K562 (cell line): Measurements from ENCODE around the gene TPMT. TPM values are rescaled to one million over a fixed set of nuclear protein-coding genes. Genes with fewer than 3 reads are reported as not detected.

ENCODE experiments used
- ATAC-seq: fragments of 200-7000 bp; cut with Tn5 transposase; 3 replicates; pipeline ENCODE4 v1.9.1; 2020; ENCODE audit warnings: moderate library complexity
- BruUV-seq: library from RNA; stranded (reverse); fragments of 400-500 nt; replicated peaks from 2 replicates; lab custom pipeline; 2021; lab: Mats Ljungman, UMichigan
- CTCF ChIA-PET: fragments of 300-600 bp; formaldehyde crosslinking; extraction: SDS; loops from one replicate; lab custom pipeline; 2021; ENCODE audit warnings: low intra/inter-chr PET ratio; lab: Yijun Ruan, JAX
- POLR2A ChIA-PET: fragments of 300-600, 350-650 bp; sonication (Branson Sonifier 250); formaldehyde crosslinking; extraction: SDS; loops from one replicate; lab custom pipeline; 2021; ENCODE audit warnings: antibody characterized with exemption, inconsistent platforms; lab: Yijun Ruan, JAX
- DNase-seq, 4 experiments: peaks; one replicate each; pipeline versions ENCODE4 v3.0.0 to v3.0.0-alpha.2; 2011 to 2018; ENCODE audit warnings: low spot score in 3 of 4, mixed read lengths in 3 of 4; ENCODE audit errors: extremely low read depth in 1 of 4
- FAIRE-seq: peaks from 2 replicates; lab custom pipeline; 2011; peaks lifted over from hg19 to GRCh38; lab: Jason Lieb, UNC
- H2AFZ ChIP-seq: 2 replicates; pipeline ENCODE4 v1.6.0; 2011; ENCODE audit warnings: low read depth, low read length, control low read depth, inconsistent platforms
- H3K27ac ChIP-seq: fragments of 200-600 bp; 3 replicates; pipeline ENCODE4 v1.8.0; 2011; ENCODE audit warnings: low read depth, mild to moderate bottlenecking, control low read depth, inconsistent platforms, low read length, moderate library complexity, mixed read lengths; ENCODE audit errors: extremely low read depth
- H3K27me3 ChIP-seq, 2 experiments: fragments of 300-600 bp in 1 of 2; 2 replicates in 1 of 2; 3 replicates in 1 of 2; pipeline versions ENCODE4 v1.6.0 to v1.8.0; 2011; ENCODE audit warnings: inconsistent platforms in 2 of 2, low read length in 2 of 2, mild to moderate bottlenecking in 1 of 2, mixed read lengths in 1 of 2, moderate library complexity in 1 of 2; ENCODE audit not compliant: control insufficient read depth in 2 of 2, insufficient read depth in 2 of 2
- H3K36me3 ChIP-seq: fragments of 300-600 bp; 3 replicates; pipeline ENCODE4 v1.8.0; 2011; ENCODE audit warnings: mild to moderate bottlenecking, low read length, inconsistent platforms; ENCODE audit not compliant: control insufficient read depth, insufficient read depth
- H3K4me1 ChIP-seq, 2 experiments: fragments of 200-600 bp in 1 of 2; replicated peaks in 1 of 2; 2 replicates in 1 of 2; 3 replicates in 1 of 2; pipeline versions ENCODE4 v1.5.1 to v1.8.0; 2011; ENCODE audit warnings: inconsistent platforms in 2 of 2, low read length in 2 of 2, mild to moderate bottlenecking in 1 of 2, mixed read lengths in 1 of 2, moderate library complexity in 1 of 2; ENCODE audit not compliant: control insufficient read depth in 2 of 2, insufficient read depth in 2 of 2
- H3K4me2 ChIP-seq: 2 replicates; pipeline ENCODE4 v1.6.1; 2011; ENCODE audit warnings: low read length, control low read depth, inconsistent platforms, mixed read lengths; ENCODE audit not compliant: insufficient read depth
- H3K4me3 ChIP-seq: fragments of 200-600 bp; sonication (generic), shearing (Covaris generic); 2 replicates; pipeline ENCODE4 v1.5.1; 2016; ENCODE audit warnings: control low read depth, inconsistent platforms
- H3K79me2 ChIP-seq: fragments of 200-600 bp; 3 replicates; pipeline ENCODE4 v1.8.0; 2011; ENCODE audit warnings: low read length, inconsistent platforms; ENCODE audit not compliant: control insufficient read depth, insufficient read depth
- H3K9ac ChIP-seq, 2 experiments: 2 replicates each; pipeline versions ENCODE4 v1.6.0 to v1.6.1; 2011; ENCODE audit warnings: low read depth in 2 of 2, low read length in 2 of 2, control low read depth in 1 of 2, inconsistent platforms in 1 of 2, mild to moderate bottlenecking in 1 of 2, mixed read lengths in 1 of 2; ENCODE audit not compliant: insufficient read depth in 1 of 2
- H3K9me1 ChIP-seq: one replicate; pipeline ENCODE4 v1.6.0; 2011; ENCODE audit warnings: inconsistent platforms, mild to moderate bottlenecking, low read length, moderate library complexity; ENCODE audit not compliant: control insufficient read depth, insufficient read depth
- H3K9me3 ChIP-seq: replicated peaks from 2 replicates; pipeline ENCODE4 v1.5.1; 2011; ENCODE audit warnings: low read depth, low read length, inconsistent platforms; ENCODE audit not compliant: control insufficient read depth, insufficient read depth
- H4K20me1 ChIP-seq: replicated peaks from 2 replicates; pipeline ENCODE4 v1.6.1; 2011; ENCODE audit warnings: low read length, inconsistent platforms, mixed read lengths; ENCODE audit not compliant: control insufficient read depth, insufficient read depth
- CHD1 ChIP-seq: fragments of 200-600 bp; sonication (generic); IDR thresholded peaks from one replicate; pipeline ENCODE4 v1.6.1; 2012; ENCODE audit warnings: mild to moderate bottlenecking, moderate library complexity, low read length, inconsistent platforms
- CREBBP ChIP-seq: IDR thresholded peaks from one replicate; pipeline ENCODE4 v1.6.1; 2012; ENCODE audit warnings: low read depth, mild to moderate bottlenecking, control low read depth, inconsistent platforms, low read length
- CTBP1 ChIP-seq: fragments of 450-650 bp; IDR thresholded peaks from 2 replicates; pipeline ENCODE4 v1.6.1; 2016; ENCODE audit warnings: borderline replicate concordance
- ELF2 ChIP-seq: fragments of 250-450 bp; sonication (Bioruptor Pico); IDR thresholded peaks from 2 replicates; pipeline ENCODE4 v1.5.0; 2021; ENCODE audit warnings: mild to moderate bottlenecking
- HNRNPUL1 ChIP-seq: fragments of 200-400 bp; formaldehyde crosslinking; IDR thresholded peaks from 2 replicates; pipeline ENCODE4 v1.6.1; 2017; ENCODE audit warnings: low read length
- KAT2B ChIP-seq: IDR thresholded peaks from one replicate; pipeline ENCODE4 v1.6.1; 2012; ENCODE audit warnings: low read depth, mild to moderate bottlenecking, control low read depth, inconsistent platforms, low read length, moderate library complexity
- NONO ChIP-seq, 2 experiments: fragments of 200-400 bp in 1 of 2; fragments of 450-650 bp in 1 of 2; formaldehyde crosslinking in 1 of 2; IDR thresholded peaks; 2 replicates each; pipeline ENCODE4 v1.6.1; 2017; ENCODE audit warnings: low read depth in 2 of 2, mild to moderate bottlenecking in 2 of 2, moderate library complexity in 2 of 2, low read length in 1 of 2
- PML ChIP-seq: IDR thresholded peaks from 2 replicates; pipeline ENCODE4 v1.6.1; 2012; ENCODE audit warnings: low read length, inconsistent platforms
- RUNX1 ChIP-seq: sonication (generic); IDR thresholded peaks from 2 replicates; pipeline ENCODE4 v1.6.1; 2016; ENCODE audit warnings: antibody characterized with exemption, low read depth
- TGIF2 ChIP-seq: sonication (generic); formaldehyde crosslinking; IDR thresholded peaks from 2 replicates; pipeline ENCODE4 v1.8.1; 2022; ENCODE audit warnings: mild to moderate bottlenecking, missing genetic modification reagents, moderate library complexity
- ZNF143 ChIP-seq: sonication (generic); formaldehyde crosslinking; IDR thresholded peaks from 2 replicates; pipeline ENCODE4 v1.9.0; 2022; ENCODE audit warnings: mild to moderate bottlenecking, missing genetic modification reagents
- ZNF384 ChIP-seq: IDR thresholded peaks from 2 replicates; pipeline ENCODE4 v1.6.1; 2012; ENCODE audit warnings: low read depth, low read length, improper control_type of control experiment
- ZZZ3 ChIP-seq: fragments of 450-650 bp; IDR thresholded peaks from 2 replicates; pipeline ENCODE4 v1.6.1; 2016; ENCODE audit warnings: antibody characterized with exemption, mild to moderate bottlenecking, moderate library complexity
- WGBS: fragments of 100-300 bp; shearing (Covaris generic); methylation state at CpG from one replicate; pipeline ENCODE4 v1.1.6; 2016; ENCODE audit warnings: low coverage, mixed read lengths; ENCODE audit not compliant: insufficient coverage; ENCODE audit errors: missing lambda C conversion rate; 5-methylcytosine and 5-hydroxymethylcytosine counted together
- in situ Hi-C: fragments of 300-500 bp; cut with MboI; formaldehyde crosslinking; loops from 4 replicates; pipeline ENCODE4 v1.15.0; 2018; ENCODE audit warnings: inconsistent platforms, mixed read lengths
- intact Hi-C: fragments of 100-400 bp; cut with micrococcal nuclease; formaldehyde crosslinking; loops from 2 replicates; pipeline ENCODE4 v1.14.2; 2022
- polyA plus RNA-seq, 8 experiments: library from polyadenylated mRNA; depleted of rRNA in 4 of 8; stranded (reverse) in 5 of 8; unstranded in 3 of 8; fragments of >200 nt; fragmentation: Nextera tagmentation in 2 of 8; fragmentation: Illumina TruSeq in 1 of 8; extraction: Ambion mirVana in 2 of 8; extraction: Trizol in 1 of 8; gene quantifications; 2 replicates each; pipeline versions ENCODE4 v1.2.1 to v1.2.3, GENCODE V29; 2011 to 2014; ENCODE audit warnings: inconsistent platforms in 1 of 8, missing spikeins in 1 of 8
- total RNA-seq, 7 experiments: library from RNA; depleted of rRNA in 6 of 7; stranded (reverse); fragments of >200 nt in 6 of 7; fragmentation: Illumina TruSeq in 2 of 7; extraction: Trizol in 2 of 7; gene quantifications; 2 replicates each; pipeline versions ENCODE4 v1.2.1 to v1.2.3, GENCODE V29; 2011 to 2021; ENCODE audit warnings: low replicate concordance in 1 of 7
- TF ChIP-seq, protein P1 (sequence below): fragments of 250-450 bp; sonication (Bioruptor Pico); IDR thresholded peaks from 2 replicates; pipeline ENCODE4 v1.8.0; 2021; ENCODE audit warnings: borderline replicate concordance, mild to moderate bottlenecking, moderate library complexity; ENCODE audit not compliant: poor library complexity, severe bottlenecking
- TF ChIP-seq, protein P2 (sequence below): sonication (generic); IDR thresholded peaks from 2 replicates; pipeline ENCODE4 v1.6.1; 2016
- TF ChIP-seq, protein P3 (sequence below): fragments of 200-800 bp; sonication (Bioruptor generic); IDR thresholded peaks from 2 replicates; pipeline ENCODE4 v1.6.1; 2016; ENCODE audit warnings: missing genetic modification characterization, missing compliant biosample characterization

Gene TPMT
- total and polyA plus RNA-seq, 9 of the 15 experiments (the other 6 are each of a cell fraction or from before 2014, with no cell fraction given): 24.2 to 67.4 (median 46.5) TPM

DNA sequence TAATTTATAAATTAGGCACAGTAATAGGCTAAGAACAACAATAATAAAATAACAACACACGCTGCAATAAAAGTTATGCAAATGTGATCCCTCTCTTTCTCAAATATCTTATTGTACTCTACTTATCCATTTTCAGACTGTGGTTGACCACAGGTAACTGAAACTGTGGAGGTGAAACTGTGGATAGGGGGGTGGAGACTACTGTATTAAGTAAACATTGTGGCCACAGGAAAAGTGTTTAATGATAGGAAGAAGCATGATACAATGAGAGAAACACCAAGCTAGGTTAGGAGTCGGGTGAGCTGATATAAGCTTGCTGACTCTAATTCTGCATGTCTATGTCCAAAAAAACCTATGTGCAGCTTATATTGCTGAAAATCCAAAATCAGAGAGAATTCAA lies 55.4 kb downstream of the TPMT start:
- CTCF ChIA-PET: no interaction called here

More for the DNA sequence above, 55.4 kb downstream of the TPMT start:
- no peak for DNase-seq
- intact Hi-C loops (no loop called here), in situ Hi-C loops (no loop called here)
- H3K9me1 ChIP-seq: no peaks in the 10 kb centered on the region
- TF ChIP-seq NONO (IDR thresholded peaks at IDR 0.05; ENCODE audit: low read depth in 2 of 2, low read length in 1 of 2): no peak
- no peak for TF ChIP-seq ZNF384
- no peak for TF ChIP-seq CHD1
- TF ChIP-seq PML: no peak
- no peak for TF ChIP-seq CREBBP
- TF ChIP-seq CTBP1: no peak
- TF ChIP-seq, protein P1, sequence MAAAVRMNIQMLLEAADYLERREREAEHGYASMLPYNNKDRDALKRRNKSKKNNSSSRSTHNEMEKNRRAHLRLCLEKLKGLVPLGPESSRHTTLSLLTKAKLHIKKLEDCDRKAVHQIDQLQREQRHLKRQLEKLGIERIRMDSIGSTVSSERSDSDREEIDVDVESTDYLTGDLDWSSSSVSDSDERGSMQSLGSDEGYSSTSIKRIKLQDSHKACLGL (CRISPR knock-in tag): no peak
- TF ChIP-seq, protein P2, sequence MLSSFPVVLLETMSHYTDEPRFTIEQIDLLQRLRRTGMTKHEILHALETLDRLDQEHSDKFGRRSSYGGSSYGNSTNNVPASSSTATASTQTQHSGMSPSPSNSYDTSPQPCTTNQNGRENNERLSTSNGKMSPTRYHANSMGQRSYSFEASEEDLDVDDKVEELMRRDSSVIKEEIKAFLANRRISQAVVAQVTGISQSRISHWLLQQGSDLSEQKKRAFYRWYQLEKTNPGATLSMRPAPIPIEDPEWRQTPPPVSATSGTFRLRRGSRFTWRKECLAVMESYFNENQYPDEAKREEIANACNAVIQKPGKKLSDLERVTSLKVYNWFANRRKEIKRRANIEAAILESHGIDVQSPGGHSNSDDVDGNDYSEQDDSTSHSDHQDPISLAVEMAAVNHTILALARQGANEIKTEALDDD: no peak
- TF ChIP-seq ZZZ3: no peak
- no peak for TF ChIP-seq HNRNPUL1
- TF ChIP-seq ELF2 (CRISPR knock-in tag): no peak
- TF ChIP-seq, protein P3, sequence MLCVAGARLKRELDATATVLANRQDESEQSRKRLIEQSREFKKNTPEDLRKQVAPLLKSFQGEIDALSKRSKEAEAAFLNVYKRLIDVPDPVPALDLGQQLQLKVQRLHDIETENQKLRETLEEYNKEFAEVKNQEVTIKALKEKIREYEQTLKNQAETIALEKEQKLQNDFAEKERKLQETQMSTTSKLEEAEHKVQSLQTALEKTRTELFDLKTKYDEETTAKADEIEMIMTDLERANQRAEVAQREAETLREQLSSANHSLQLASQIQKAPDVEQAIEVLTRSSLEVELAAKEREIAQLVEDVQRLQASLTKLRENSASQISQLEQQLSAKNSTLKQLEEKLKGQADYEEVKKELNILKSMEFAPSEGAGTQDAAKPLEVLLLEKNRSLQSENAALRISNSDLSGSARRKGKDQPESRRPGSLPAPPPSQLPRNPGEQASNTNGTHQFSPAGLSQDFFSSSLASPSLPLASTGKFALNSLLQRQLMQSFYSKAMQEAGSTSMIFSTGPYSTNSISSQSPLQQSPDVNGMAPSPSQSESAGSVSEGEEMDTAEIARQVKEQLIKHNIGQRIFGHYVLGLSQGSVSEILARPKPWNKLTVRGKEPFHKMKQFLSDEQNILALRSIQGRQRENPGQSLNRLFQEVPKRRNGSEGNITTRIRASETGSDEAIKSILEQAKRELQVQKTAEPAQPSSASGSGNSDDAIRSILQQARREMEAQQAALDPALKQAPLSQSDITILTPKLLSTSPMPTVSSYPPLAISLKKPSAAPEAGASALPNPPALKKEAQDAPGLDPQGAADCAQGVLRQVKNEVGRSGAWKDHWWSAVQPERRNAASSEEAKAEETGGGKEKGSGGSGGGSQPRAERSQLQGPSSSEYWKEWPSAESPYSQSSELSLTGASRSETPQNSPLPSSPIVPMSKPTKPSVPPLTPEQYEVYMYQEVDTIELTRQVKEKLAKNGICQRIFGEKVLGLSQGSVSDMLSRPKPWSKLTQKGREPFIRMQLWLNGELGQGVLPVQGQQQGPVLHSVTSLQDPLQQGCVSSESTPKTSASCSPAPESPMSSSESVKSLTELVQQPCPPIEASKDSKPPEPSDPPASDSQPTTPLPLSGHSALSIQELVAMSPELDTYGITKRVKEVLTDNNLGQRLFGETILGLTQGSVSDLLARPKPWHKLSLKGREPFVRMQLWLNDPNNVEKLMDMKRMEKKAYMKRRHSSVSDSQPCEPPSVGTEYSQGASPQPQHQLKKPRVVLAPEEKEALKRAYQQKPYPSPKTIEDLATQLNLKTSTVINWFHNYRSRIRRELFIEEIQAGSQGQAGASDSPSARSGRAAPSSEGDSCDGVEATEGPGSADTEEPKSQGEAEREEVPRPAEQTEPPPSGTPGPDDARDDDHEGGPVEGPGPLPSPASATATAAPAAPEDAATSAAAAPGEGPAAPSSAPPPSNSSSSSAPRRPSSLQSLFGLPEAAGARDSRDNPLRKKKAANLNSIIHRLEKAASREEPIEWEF (CRISPR knock-in tag): no peak
- no peak for TF ChIP-seq KAT2B
- no peak for TF ChIP-seq ZNF143 (CRISPR knock-in tag)
- no peak for TF ChIP-seq RUNX1
- TF ChIP-seq TGIF2: no peak
- 57% methylated on average over 2 of the region's 2 CpGs for WGBS
- BruUV-seq: no TSS peak
- H3K27ac ChIP-seq: no peak overlapping the region
- H3K79me2 ChIP-seq: no peaks in the 10 kb centered on the region
- H3K27me3 ChIP-seq: no peaks in the 10 kb centered on the region
- H3K9me3 ChIP-seq: no peaks in the 10 kb centered on the region
- no peak overlapping the region for H3K4me3 ChIP-seq
- H4K20me1 ChIP-seq: no peaks in the 10 kb centered on the region
- no peak; the same call in 2 of the 3 replicates for ATAC-seq
- no peaks in the 10 kb centered on the region; a peak in 1 of 5 replicates for H3K4me1 ChIP-seq
- no peak overlapping the region for H3K9ac ChIP-seq
- H2AFZ ChIP-seq: peak overlapping the region; percentile 50
- no peak for FAIRE-seq
- no peak overlapping the region for H3K4me2 ChIP-seq
- no peaks in the 10 kb centered on the region for H3K36me3 ChIP-seq
- POLR2A ChIA-PET: interaction anchor here (0.7 to 1.0 kb wide), 3 partner anchors 9 to 11 kb away, joined by 3 to 4 read pairs (median 3); no protein-coding TSS in a partner anchor
